OCI-LY7 (cell line): ENCODE results near the gene RIMBP2.

ENCODE experiments used
- EZH2phosphoT487 ChIP-seq: fragments of 200-600 bp; sonication (generic); IDR thresholded peaks from 2 replicates; pipeline ENCODE4 v1.6.1; 2018; ENCODE audit warnings: low read depth, borderline replicate concordance, mild to moderate bottlenecking, mixed run types, antibody characterized with exemption, low read length, moderate library complexity, mixed read lengths
- TF ChIP-seq, protein P1 (sequence below): fragments of 200-600 bp; sonication (generic); conservative IDR thresholded peaks from 2 replicates; pipeline ENCODE4 v1.5.1; 2014; ENCODE audit warnings: mild to moderate bottlenecking, antibody characterized with exemption, low read length, moderate library complexity, mixed read lengths

GRCh38 chr12:130573235-130573634, 142.9 kb downstream of the RIMBP2 start:
- TF ChIP-seq, protein P1, sequence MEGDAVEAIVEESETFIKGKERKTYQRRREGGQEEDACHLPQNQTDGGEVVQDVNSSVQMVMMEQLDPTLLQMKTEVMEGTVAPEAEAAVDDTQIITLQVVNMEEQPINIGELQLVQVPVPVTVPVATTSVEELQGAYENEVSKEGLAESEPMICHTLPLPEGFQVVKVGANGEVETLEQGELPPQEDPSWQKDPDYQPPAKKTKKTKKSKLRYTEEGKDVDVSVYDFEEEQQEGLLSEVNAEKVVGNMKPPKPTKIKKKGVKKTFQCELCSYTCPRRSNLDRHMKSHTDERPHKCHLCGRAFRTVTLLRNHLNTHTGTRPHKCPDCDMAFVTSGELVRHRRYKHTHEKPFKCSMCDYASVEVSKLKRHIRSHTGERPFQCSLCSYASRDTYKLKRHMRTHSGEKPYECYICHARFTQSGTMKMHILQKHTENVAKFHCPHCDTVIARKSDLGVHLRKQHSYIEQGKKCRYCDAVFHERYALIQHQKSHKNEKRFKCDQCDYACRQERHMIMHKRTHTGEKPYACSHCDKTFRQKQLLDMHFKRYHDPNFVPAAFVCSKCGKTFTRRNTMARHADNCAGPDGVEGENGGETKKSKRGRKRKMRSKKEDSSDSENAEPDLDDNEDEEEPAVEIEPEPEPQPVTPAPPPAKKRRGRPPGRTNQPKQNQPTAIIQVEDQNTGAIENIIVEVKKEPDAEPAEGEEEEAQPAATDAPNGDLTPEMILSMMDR = no peak
- TF ChIP-seq EZH2phosphoT487 = no peak
